ENCODE results near the gene AKT1S1.
A peak's percentile ranks its signal among the peaks of the same experiment; 100 is the strongest.
"Not testable (repeated sequence)": the region's sequence is repeated elsewhere in the genome, so short reads cannot be mapped to it uniquely, and the experiment has no call there.

The AKT1S1 gene

GRCh38 chr19:49877020-49877878 lies at the start of gene AKT1S1, which contains the start of gene TBC1D17:
Gene AKT1S1, minus strand, starts transcription at chr19:49877355. Its CDS starts 4,060 bp downstream, at chr19:49873295.
Gene TBC1D17, plus strand, starts transcription at chr19:49877702. Its CDS starts 22 bp downstream, at chr19:49877724.
- peak; percentile 99 to 100 (median 100) for DNase-seq

- DNase-seq: no peak
Observed at GRCh38 chr19:49926515-49926914, 49.4 kb upstream of the AKT1S1 start.

GRCh38 chr19:49925486-49925885 lies 48.3 kb upstream of the AKT1S1 start:
- no peak for DNase-seq

- DNase-seq: not testable (repeated sequence)
Observed at GRCh38 chr19:49924881-49925210, 47.7 kb upstream of the AKT1S1 start.

GRCh38 chr19:49924004-49924880 lies 47.1 kb upstream of the AKT1S1 start:
- no peak for DNase-seq

- DNase-seq: no peak
Observed at GRCh38 chr19:49923055-49924003, 46.2 kb upstream of the AKT1S1 start.

- no peak for DNase-seq
Observed at GRCh38 chr19:49921871-49922795, 45.0 kb upstream of the AKT1S1 start.

GRCh38 chr19:49920624-49921363 lies 43.6 kb upstream of the AKT1S1 start:
- DNase-seq: peak in 2 of 3 experiments; percentile 63 to 87

GRCh38 chr19:49918089-49918488 lies 40.9 kb upstream of the AKT1S1 start:
- DNase-seq: no peak

- no peak for DNase-seq
Observed at GRCh38 chr19:49916839-49917733, 39.9 kb upstream of the AKT1S1 start.

GRCh38 chr19:49915271-49915670 lies 38.1 kb upstream of the AKT1S1 start:
- no peak for DNase-seq

- no peak for DNase-seq
Observed at GRCh38 chr19:49913720-49914119, 36.6 kb upstream of the AKT1S1 start.

- DNase-seq: no peak
Observed at GRCh38 chr19:49912965-49913685, 36.0 kb upstream of the AKT1S1 start.

GRCh38 chr19:49911381-49912145 lies 34.4 kb upstream of the AKT1S1 start:
- DNase-seq: no peak

GRCh38 chr19:49910179-49910578 lies 33.0 kb upstream of the AKT1S1 start:
- DNase-seq: no peak

GRCh38 chr19:49908480-49909420 lies 31.6 kb upstream of the AKT1S1 start:
- no peak for DNase-seq

Measured in NCI-H1417 (cell line).